A673 (cell line): Measurements from ENCODE around the gene RBBP8.

Source experiments
- CTCF ChIP-seq: fragments of 300-800, 200-600 bp; sonication (generic); conservative IDR thresholded peaks from 2 replicates; pipeline ENCODE4 v1.5.1; 2017; ENCODE audit warnings: low read depth, mild to moderate bottlenecking, antibody characterized with exemption, low read length, moderate library complexity, mixed read lengths
- EZH2 ChIP-seq: fragments of 200-600 bp; sonication (generic); IDR thresholded peaks from 2 replicates; pipeline ENCODE4 v1.6.1; 2017; ENCODE audit warnings: borderline replicate concordance, low read depth, mild to moderate bottlenecking, mixed read lengths, antibody characterized with exemption, low read length; ENCODE audit not compliant: poor library complexity, severe bottlenecking

GRCh38 chr18:22956226-22956625 lies 23.1 kb downstream of the RBBP8 start:
- TF ChIP-seq CTCF (no peak), EZH2 (no peak)
